Testis (tissue), 3 donors: Measurements from ENCODE around the gene TBC1D22A. TPM values are rescaled to one million over a fixed set of nuclear protein-coding genes. Genes with fewer than 3 reads are reported as not detected.

Source experiments
- DNase-seq: peaks from one replicate; pipeline ENCODE4 v3.0.0-alpha.2; 2019
- H3K27ac ChIP-seq, 2 donors: fragments of 200-600 bp; sonication (generic); one replicate each; pipeline ENCODE4 v1.5.1; 2019
- H3K27me3 ChIP-seq: fragments of 200-600 bp; sonication (generic); one replicate; pipeline ENCODE4 v1.5.1; 2019
- H3K36me3 ChIP-seq: fragments of 200-600 bp; sonication (generic); one replicate; pipeline ENCODE4 v1.5.1; 2017; ENCODE audit warnings: low read depth; ENCODE audit errors: missing control alignments
- H3K4me1 ChIP-seq: fragments of 200-600 bp; sonication (generic); one replicate; pipeline ENCODE4 v1.5.1; 2019
- H3K4me3 ChIP-seq, 2 donors: fragments of 200-600 bp; sonication (generic); one replicate each; pipeline ENCODE4 v1.5.1; 2017 to 2019
- H3K9me3 ChIP-seq: fragments of 200-600 bp; sonication (generic); one replicate; pipeline ENCODE4 v1.5.1; 2017
- CTCF ChIP-seq, 3 experiments: fragments of 450-650 bp in 2 of 3; fragments of 200-600 bp in 1 of 3; sonication (generic) in 1 of 3; IDR thresholded peaks; one replicate each; pipeline ENCODE4 v1.5.1; 2016 to 2019; ENCODE audit warnings: antibody characterized with exemption in 3 of 3, mild to moderate bottlenecking in 2 of 3, moderate library complexity in 1 of 3
- POLR2A ChIP-seq: fragments of 450-650 bp; IDR thresholded peaks from one replicate; pipeline ENCODE4 v1.6.1; 2017; ENCODE audit warnings: antibody characterized with exemption, mild to moderate bottlenecking, moderate library complexity
- WGBS, 2 donors: methylation state at CpG; one replicate each; pipeline ENCODE4 v1.1.5; 2018; 5-methylcytosine and 5-hydroxymethylcytosine counted together
- intact Hi-C: fragments of 100-400 bp; cut with DNase I; formaldehyde crosslinking; loops from one replicate; pipeline ENCODE4 v1.15.1; 2023; ENCODE audit warnings: low total_unique reads
- polyA plus RNA-seq: library from polyadenylated mRNA; stranded (reverse); fragments of 350-450 nt; fragmentation: Illumina TruSeq; extraction: RNeasy Lipid Tissue Mini Kit (QIAGEN cat#74804); gene quantifications from one replicate; pipeline ENCODE4 v1.2.3, GENCODE V29; 2014; ENCODE audit warnings: low read depth, low replicate concordance; ENCODE audit not compliant: insufficient read depth
- total RNA-seq, 2 donors: library from RNA; depleted of rRNA; stranded (reverse); fragments of >200 nt; gene quantifications; one replicate each; pipeline ENCODE4 v1.2.3, GENCODE V29; 2016

TBC1D22A gene
- total and polyA plus RNA-seq, 3 donors from 2014 or later = 16.6 to 32.8 (median 28.5) TPM

DNA sequence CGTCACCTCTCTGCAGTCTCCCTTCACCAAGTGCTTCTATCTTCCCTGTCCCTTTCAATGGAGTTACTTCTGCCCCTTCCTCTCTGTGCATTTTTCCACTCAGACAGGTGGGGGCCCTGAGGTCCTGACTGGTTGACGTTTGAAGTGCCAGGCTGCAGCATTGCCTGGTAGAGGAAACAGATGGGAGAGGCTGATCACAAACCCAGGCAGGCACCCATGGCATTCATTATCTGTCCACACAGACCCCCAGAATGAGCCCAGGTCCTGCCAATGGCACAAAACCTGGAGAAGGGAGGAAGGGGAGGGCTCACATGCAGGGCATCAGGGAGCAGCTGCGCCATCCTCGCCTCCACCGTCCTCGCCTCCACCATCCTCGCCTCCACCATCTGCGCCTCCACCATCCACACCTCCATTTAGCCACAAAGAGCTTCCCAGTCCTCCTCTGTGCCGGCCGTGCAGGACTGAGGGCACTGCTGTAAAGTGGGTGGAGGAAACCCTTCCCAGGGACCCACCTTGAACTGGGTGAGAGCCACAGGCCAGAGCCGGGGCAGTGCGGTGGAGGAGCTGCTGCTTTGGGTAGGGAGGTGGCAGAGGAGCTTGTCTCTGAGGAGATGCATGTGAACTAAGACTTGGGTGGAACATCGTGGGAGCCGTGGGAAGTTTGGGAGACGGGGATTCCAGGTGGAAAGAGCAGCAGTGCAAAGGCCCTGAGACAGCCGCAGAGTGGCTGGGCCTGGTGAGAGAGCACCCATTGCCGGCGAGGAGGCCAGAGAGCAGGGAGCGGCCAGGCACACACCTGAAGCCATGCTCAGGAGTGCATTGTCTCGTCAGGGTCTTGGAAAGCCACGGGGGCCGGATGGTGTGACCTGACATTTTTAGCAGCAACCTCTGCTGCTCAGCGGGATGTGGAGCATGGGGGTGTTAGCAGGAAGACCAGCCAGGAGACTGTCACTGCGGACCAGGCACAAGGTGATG lies 145.1 kb downstream of the TBC1D22A start:
- Histone ChIP-seq H3K36me3 (no peaks in the 10 kb centered on the region), H3K27ac (no peak overlapping the region), H3K4me1 (no peaks in the 10 kb centered on the region), H3K4me3 (no peak overlapping the region), H3K27me3 (no peaks in the 10 kb centered on the region), H3K9me3 (no peaks in the 10 kb centered on the region)
- intact Hi-C loops = no loop called here
- TF ChIP-seq POLR2A (no peak), CTCF (IDR thresholded peaks at IDR 0.05) (no peak)
- WGBS, 2 donors = 95 to 96% methylated on average over 22 to 24 of the region's 24 CpGs
- no peak for DNase-seq

GRCh38 chr22:46908641-46909107 lies 146.2 kb downstream of the TBC1D22A start:
- Histone ChIP-seq H3K9me3 (no peaks in the 10 kb centered on the region), H3K36me3 (no peaks in the 10 kb centered on the region), H3K4me3 (no peak overlapping the region), H3K4me1 (peaks cover 3% of the 10 kb centered on the region), H3K27ac (no peak overlapping the region), H3K27me3 (no peaks in the 10 kb centered on the region)
- intact Hi-C loops = no loop called here
- 88 to 100% methylated on average over 3 to 15 of the region's 15 CpGs for WGBS, 2 donors
- DNase-seq = no peak
- no peak for TF ChIP-seq CTCF (IDR thresholded peaks at IDR 0.05)
- no peak for TF ChIP-seq POLR2A

DNA sequence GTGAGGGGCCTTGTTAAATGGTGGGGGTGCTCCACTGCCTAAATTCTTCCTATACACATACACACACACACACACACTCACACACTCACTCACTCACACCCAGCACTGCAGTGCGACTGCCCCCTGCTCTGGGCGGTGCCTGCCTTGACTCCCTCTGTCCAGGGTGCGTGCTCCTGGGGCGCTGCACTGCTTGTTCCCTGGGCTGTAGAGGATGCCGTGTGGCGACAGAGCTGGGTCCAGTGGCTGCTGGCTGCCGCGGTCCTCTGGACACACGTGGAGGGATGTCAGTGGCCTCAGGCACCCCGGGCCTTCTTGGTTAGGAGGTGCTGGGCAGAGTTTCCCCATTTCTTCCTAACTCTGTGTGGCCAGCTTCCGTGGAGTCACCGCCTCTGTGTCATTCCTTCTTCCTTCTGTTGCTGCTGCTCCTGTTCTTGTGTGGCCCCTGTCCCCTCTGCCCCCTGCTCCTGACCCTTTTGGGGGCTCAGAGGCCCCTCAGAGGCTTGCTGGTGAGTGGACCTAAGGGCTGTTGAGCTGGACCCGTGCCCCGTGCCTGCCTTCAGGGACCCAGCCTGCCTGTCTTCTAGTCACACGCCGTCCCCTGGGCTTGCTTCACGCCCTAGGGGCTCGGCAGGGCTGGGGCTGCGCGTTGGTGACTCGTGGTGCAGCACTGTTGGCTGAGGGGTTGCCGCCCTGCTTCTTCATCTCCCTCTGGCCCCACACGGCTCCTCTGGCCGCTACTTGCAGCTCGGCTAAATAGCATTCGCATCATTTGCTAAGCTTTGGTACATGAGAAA lies 147.0 kb downstream of the TBC1D22A start:
- Histone ChIP-seq H3K27ac (no peak overlapping the region), H3K36me3 (no peaks in the 10 kb centered on the region), H3K27me3 (no peaks in the 10 kb centered on the region), H3K9me3 (no peaks in the 10 kb centered on the region), H3K4me3 (no peak overlapping the region), H3K4me1 (peaks cover 3% of the 10 kb centered on the region)
- DNase-seq = no peak
- WGBS, 2 donors = 93 to 94% methylated on average over 24 to 26 of the region's 26 CpGs
- intact Hi-C loops = no loop called here
- TF ChIP-seq CTCF (IDR thresholded peaks at IDR 0.05) = no peak
- no peak for TF ChIP-seq POLR2A

- Histone ChIP-seq H3K36me3 (no peaks in the 10 kb centered on the region), H3K9me3 (no peaks in the 10 kb centered on the region), H3K4me3 (no peak overlapping the region), H3K27ac (no peak overlapping the region), H3K27me3 (no peaks in the 10 kb centered on the region), H3K4me1 (peaks cover 3% of the 10 kb centered on the region)
- DNase-seq = no peak
- 86 to 90% methylated on average over 9 of the region's 9 CpGs for WGBS, 2 donors
- TF ChIP-seq POLR2A (no peak), CTCF (IDR thresholded peaks at IDR 0.05) (no peak)
- intact Hi-C loops = no loop called here
Measured at GRCh38 chr22:46910624-46911023, 148.2 kb downstream of the TBC1D22A start.
